Measurements from ENCODE around the gene VGLL1. TPM values are rescaled to one million over a fixed set of nuclear protein-coding genes. Genes with fewer than 3 reads are reported as not detected.

VGLL1 gene
- polyA plus RNA-seq, 3 donors = not detected

- Histone ChIP-seq H3K79me2 (ENCODE audit: insufficient read depth, low read length) (no peaks in the 10 kb centered on the region), H3K9me3 (replicated peaks in 1 of 2; ENCODE audit: control insufficient read depth in 1 of 2, insufficient read depth in 1 of 2, low read length in 2 of 2) (no peaks in the 10 kb centered on the region), H3K36me3 (replicated peaks in 1 of 2; ENCODE audit: control insufficient read depth in 1 of 2, insufficient read depth in 2 of 2, low read length in 2 of 2) (no peaks in the 10 kb centered on the region), H3K27me3 (ENCODE audit: control insufficient read depth in 2 of 2, insufficient read depth in 2 of 2, low read length in 2 of 2) (no peaks in the 10 kb centered on the region), H3K9ac (ENCODE audit: insufficient read depth, low read length, poor library complexity, severe bottlenecking) (no peak overlapping the region), H3K4me3 (replicated peaks in 1 of 3; ENCODE audit: low read depth in 2 of 3, low read length in 3 of 3) (no peak overlapping the region), H2AFZ (ENCODE audit: insufficient read depth, low read depth, low read length, poor library complexity, severe bottlenecking) (no peak overlapping the region), H3K4me1 (ENCODE audit: control insufficient read depth in 1 of 2, insufficient read depth in 2 of 2, low read length in 2 of 2) (no peaks in the 10 kb centered on the region), H3K27ac (ENCODE audit: low read depth in 1 of 2, low read length in 2 of 2) (no peak overlapping the region), H4K20me1 (ENCODE audit: insufficient read depth, low read length) (no peaks in the 10 kb centered on the region), H3K4me2 (replicated peaks; ENCODE audit: extremely low read depth, low read length, poor library complexity, severe bottlenecking) (no peak overlapping the region)
- no peak for TF ChIP-seq CTCF (IDR thresholded peaks at IDR 0.05)
- peaks cover 0 to 2% (median 0%) of the 10 kb centered on the region in 7 donors for H3K9me3 Mint-ChIP-seq
- H3K27ac Mint-ChIP-seq = no peak overlapping the region
- H3K36me3 Mint-ChIP-seq = no peaks in the 10 kb centered on the region
- intact Hi-C loops (cut with micrococcal nuclease) = no loop called here
- H3K4me3 Mint-ChIP-seq = no peak overlapping the region
- no peaks in the 10 kb centered on the region for H3K4me1 Mint-ChIP-seq
- DNase-seq = no peak
- H3K27me3 Mint-ChIP-seq (ENCODE audit: low read depth in 3 of 3) = peaks cover 0 to 8% (median 0%) of the 10 kb centered on the region in 3 donors
These were observed 65.9 kb downstream of the VGLL1 start for GRCh38 chrX:136597954-136598353.

- Histone ChIP-seq H3K79me2 (ENCODE audit: insufficient read depth, low read length) (no peaks in the 10 kb centered on the region), H3K4me3 (replicated peaks in 1 of 3; ENCODE audit: low read depth in 2 of 3, low read length in 3 of 3) (no peak overlapping the region), H3K27me3 (ENCODE audit: control insufficient read depth in 2 of 2, insufficient read depth in 2 of 2, low read length in 2 of 2) (no peaks in the 10 kb centered on the region), H3K36me3 (replicated peaks in 1 of 2; ENCODE audit: control insufficient read depth in 1 of 2, insufficient read depth in 2 of 2, low read length in 2 of 2) (no peaks in the 10 kb centered on the region), H3K9me3 (replicated peaks in 1 of 2; ENCODE audit: control insufficient read depth in 1 of 2, insufficient read depth in 1 of 2, low read length in 2 of 2) (no peaks in the 10 kb centered on the region), H3K9ac (ENCODE audit: insufficient read depth, low read length, poor library complexity, severe bottlenecking) (no peak overlapping the region), H3K4me2 (replicated peaks; ENCODE audit: extremely low read depth, low read length, poor library complexity, severe bottlenecking) (no peak overlapping the region), H4K20me1 (ENCODE audit: insufficient read depth, low read length) (no peaks in the 10 kb centered on the region), H3K27ac (ENCODE audit: low read depth in 1 of 2, low read length in 2 of 2) (no peak overlapping the region), H2AFZ (ENCODE audit: insufficient read depth, low read depth, low read length, poor library complexity, severe bottlenecking) (no peak overlapping the region), H3K4me1 (ENCODE audit: control insufficient read depth in 1 of 2, insufficient read depth in 2 of 2, low read length in 2 of 2) (no peaks in the 10 kb centered on the region)
- no peaks in the 10 kb centered on the region for H3K9me3 Mint-ChIP-seq
- no peak overlapping the region for H3K4me3 Mint-ChIP-seq
- intact Hi-C loops (cut with micrococcal nuclease) = no loop called here
- no CpG with 5 or more reads among the region's 8 CpGs for WGBS (ENCODE audit: insufficient coverage)
- peaks cover 4% of the 10 kb centered on the region for H3K4me1 Mint-ChIP-seq
- H3K36me3 Mint-ChIP-seq = no peaks in the 10 kb centered on the region
- peaks cover 0 to 8% (median 0%) of the 10 kb centered on the region in 3 donors for H3K27me3 Mint-ChIP-seq (ENCODE audit: low read depth in 3 of 3)
- no peak overlapping the region for H3K27ac Mint-ChIP-seq
- TF ChIP-seq CTCF (IDR thresholded peaks at IDR 0.05) = no peak
- DNase-seq = no peak
These were observed 66.6 kb downstream of the VGLL1 start for GRCh38 chrX:136598631-136599030.

All from CD14-positive monocyte (primary cell).